GM21526 (cell line): ENCODE results near the gene GOLGA8T.
"Not testable (repeated sequence)": the region's sequence is repeated elsewhere in the genome, so short reads cannot be mapped to it uniquely, and the experiment has no call there.

Experiments used
- ATAC-seq: cut with Tn5 transposase; IDR thresholded peaks from one replicate; pipeline ENCODE4 v1.9.1; 2021; ENCODE audit warnings: moderate library complexity; ENCODE audit not compliant: unreplicated experiment, low FRiP score

The GOLGA8T gene

DNA sequence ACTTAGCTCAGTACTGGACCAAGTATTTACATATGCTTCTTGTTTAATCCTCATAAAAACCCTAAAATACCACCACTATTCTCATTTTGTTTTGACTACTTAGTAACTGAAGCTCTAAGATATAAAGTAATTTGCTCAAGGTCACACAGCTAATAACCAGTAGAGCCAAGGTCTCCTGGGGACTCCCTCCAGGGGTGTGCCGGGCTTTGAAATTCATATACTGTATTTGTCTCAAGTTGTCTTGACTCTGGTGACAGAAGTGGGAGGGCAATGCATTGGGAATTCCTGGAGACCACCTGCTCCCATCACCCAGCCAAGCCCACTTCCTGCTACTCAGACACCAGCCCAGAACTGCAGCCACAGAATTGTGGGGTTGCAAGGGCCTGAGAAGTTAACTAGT lies 54.9 kb downstream of the GOLGA8T start:
- ATAC-seq: not testable (repeated sequence)

DNA sequence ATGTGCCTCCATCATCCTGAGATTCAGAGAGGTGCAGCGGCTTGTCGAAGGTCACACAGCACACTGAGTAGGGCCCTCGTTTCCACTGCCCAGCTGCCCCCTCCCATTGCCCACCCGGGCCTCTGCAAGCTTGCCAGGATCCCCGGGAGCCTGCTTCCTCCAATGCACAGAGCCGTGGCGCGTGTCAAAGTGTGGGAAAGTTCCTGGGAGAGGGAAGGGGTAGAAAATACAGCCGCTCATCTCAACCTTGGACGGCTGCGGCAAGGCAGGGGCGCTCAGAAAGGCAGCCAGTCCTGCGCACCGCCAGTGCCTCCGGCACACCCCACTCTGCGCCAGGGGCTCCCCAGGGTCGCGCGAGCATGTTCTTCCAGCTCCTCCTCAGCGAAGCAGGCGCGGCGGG lies 56.3 kb downstream of the GOLGA8T start:
- not testable (repeated sequence) for ATAC-seq

DNA sequence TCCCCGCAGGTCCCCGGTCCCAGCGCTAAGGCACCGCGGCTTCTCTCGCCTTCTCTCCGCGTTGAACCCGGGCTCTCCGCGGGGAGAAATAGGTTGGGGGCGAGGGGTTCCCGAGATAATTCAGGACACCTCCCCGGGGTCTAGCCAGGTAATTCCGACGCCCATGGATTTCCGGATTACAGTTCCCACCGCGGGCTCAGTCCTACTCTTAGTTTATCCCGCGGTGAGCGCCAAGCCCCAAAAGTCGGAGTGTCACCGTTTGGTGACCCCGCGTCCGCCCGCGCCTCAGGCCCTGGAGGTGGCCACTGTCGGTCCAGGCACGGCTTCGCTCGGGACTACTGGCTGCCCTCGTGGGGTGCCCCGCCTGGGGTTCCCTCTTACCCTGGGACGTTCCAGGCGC lies 56.8 kb downstream of the GOLGA8T start:
- not testable (repeated sequence) for ATAC-seq

DNA sequence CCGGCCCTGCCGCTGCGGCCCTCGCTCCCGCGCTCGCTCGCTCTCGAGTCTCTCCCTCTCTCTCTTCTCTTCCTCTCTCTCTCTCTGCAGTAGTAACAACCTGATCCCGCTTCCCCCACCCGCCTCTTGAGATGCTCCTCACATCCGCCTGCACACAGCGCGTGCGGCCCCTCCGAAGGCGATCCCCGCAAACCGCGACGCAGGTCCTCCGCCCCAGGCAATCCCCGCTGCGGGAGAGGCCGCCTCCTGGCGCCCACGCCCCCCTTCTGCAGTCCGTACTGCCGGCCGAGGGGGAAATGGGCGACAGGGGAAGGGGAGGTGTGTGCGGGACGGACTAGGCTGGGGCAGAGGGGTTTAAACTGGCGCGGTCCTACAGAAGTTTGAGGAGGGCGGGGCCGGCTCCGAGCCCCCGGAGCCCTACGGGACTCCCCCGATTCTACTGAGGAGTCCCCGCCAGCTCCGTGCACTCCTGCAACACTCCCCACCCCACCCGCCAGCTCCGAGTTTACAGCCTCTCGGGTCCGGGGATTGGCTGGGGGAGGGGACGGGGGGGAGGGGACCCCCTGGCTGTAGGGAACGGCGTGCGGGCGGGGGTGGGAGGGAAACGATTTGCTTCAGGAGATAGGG lies 57.4 kb downstream of the GOLGA8T start:
- ATAC-seq: not testable (repeated sequence)

DNA sequence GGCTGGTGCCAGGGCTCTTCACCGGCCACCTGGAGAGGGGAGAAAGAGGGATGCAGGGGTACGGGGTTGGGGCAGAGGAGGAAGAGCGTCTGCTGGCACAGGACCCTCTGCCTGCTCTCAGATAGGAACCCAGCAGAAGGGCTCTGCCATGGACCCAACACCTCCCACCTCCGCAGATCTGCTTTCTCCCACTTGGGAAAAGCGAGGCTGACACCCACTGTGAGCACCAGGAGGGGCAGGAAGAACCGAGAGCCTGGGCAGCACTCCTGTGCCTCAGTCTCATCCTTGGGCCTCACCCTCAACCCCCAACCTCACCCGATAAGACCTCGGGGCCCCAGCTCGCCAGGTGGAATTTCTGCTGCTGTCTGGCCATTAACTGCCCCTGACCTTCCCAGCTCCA lies 58.0 kb downstream of the GOLGA8T start:
- not testable (repeated sequence) for ATAC-seq
